Panc1 (cell line): ENCODE measurements around the gene ZFHX3. TPM values are rescaled to one million over a fixed set of nuclear protein-coding genes. Genes with fewer than 3 reads are reported as not detected.

Experiments
- ATAC-seq: fragments of 200-7000 bp; cut with Tn5 transposase; 2 replicates; pipeline ENCODE4 v1.9.1; 2020; ENCODE audit warnings: mild to moderate bottlenecking, moderate library complexity
- BruUV-seq: library from RNA; stranded (reverse); fragments of 400-500 nt; replicated peaks from 2 replicates; lab custom pipeline; 2021; lab: Mats Ljungman, UMichigan
- CTCF ChIA-PET: fragments of 300-600 bp; sonication (Branson Sonifier 250); formaldehyde crosslinking; loops from one replicate; lab custom pipeline; 2022; ENCODE audit warnings: antibody characterized with exemption; lab: Charles Lee
- POLR2A ChIA-PET: fragments of 300-600 bp; sonication (Branson Sonifier 250); formaldehyde crosslinking; loops from one replicate; lab custom pipeline; 2022; ENCODE audit warnings: antibody characterized with exemption; lab: Charles Lee
- DNase-seq: peaks from one replicate; pipeline ENCODE4 v3.0.0-alpha.2; 2010; ENCODE audit warnings: low read depth, low spot score
- H3K27ac ChIP-seq: 2 replicates; pipeline ENCODE4 v1.5.1; 2011; ENCODE audit warnings: mild to moderate bottlenecking, low read length, inconsistent platforms
- H3K27me3 ChIP-seq: fragments of 200-500 bp; sonication (Bioruptor generic); 2 replicates; pipeline ENCODE4 v1.6.0; 2014; ENCODE audit warnings: low read length, inconsistent platforms; ENCODE audit not compliant: control insufficient read depth, insufficient read depth
- H3K36me3 ChIP-seq: fragments of 200-500 bp; sonication (Bioruptor generic); 2 replicates; pipeline ENCODE4 v1.5.1; 2014; ENCODE audit warnings: inconsistent platforms, mild to moderate bottlenecking, low read length, moderate library complexity; ENCODE audit not compliant: control insufficient read depth, insufficient read depth
- H3K4me1 ChIP-seq: 2 replicates; pipeline ENCODE4 v1.5.1; 2011; ENCODE audit warnings: inconsistent platforms, mild to moderate bottlenecking, low read length, moderate library complexity; ENCODE audit not compliant: control insufficient read depth, insufficient read depth
- H3K4me3 ChIP-seq, 2 experiments: 2 replicates each; pipeline ENCODE4 v1.5.1; 2011 to 2012; ENCODE audit warnings: low read depth in 2 of 2, low read length in 2 of 2, mild to moderate bottlenecking in 2 of 2, inconsistent platforms in 1 of 2, moderate library complexity in 1 of 2
- H3K9me3 ChIP-seq: fragments of 200-500 bp; sonication (Bioruptor generic); 2 replicates; pipeline ENCODE4 v1.5.1; 2014; ENCODE audit warnings: low read depth, mild to moderate bottlenecking, inconsistent platforms, low read length, moderate library complexity; ENCODE audit not compliant: control insufficient read depth, insufficient read depth
- POLR2AphosphoS5 ChIP-seq: IDR thresholded peaks from 2 replicates; pipeline ENCODE4 v1.6.1; 2012; ENCODE audit warnings: mild to moderate bottlenecking, low read depth, low read length, moderate library complexity
- SIN3A ChIP-seq: IDR thresholded peaks from 2 replicates; pipeline ENCODE4 v1.6.1; 2012; ENCODE audit warnings: low read depth, mild to moderate bottlenecking, low read length, moderate library complexity, borderline replicate concordance; ENCODE audit not compliant: insufficient read depth
- TCF7L2 ChIP-seq: IDR thresholded peaks from 2 replicates; pipeline ENCODE4 v1.6.1; 2011; ENCODE audit warnings: mild to moderate bottlenecking, low read depth, low read length, inconsistent platforms
- in situ Hi-C: cut with HindIII; loops from 2 replicates; pipeline ENCODE4 v1.10.0; 2016; ENCODE audit warnings: low sequenced_read_pairs, low pct_unique_long_range_greater_than_20kb
- intact Hi-C: fragments of 100-400 bp; cut with micrococcal nuclease; formaldehyde crosslinking; loops from one replicate; pipeline ENCODE4 v1.10.0; 2022; ENCODE audit not compliant: unreplicated experiment
- total RNA-seq: library from RNA; stranded (reverse); gene quantifications from one replicate; pipeline ENCODE4 v1.2.1, GENCODE V29; 2021; ENCODE audit not compliant: unreplicated experiment
- TF ChIP-seq, protein P1 (sequence below), 2 experiments: IDR thresholded peaks; 2 replicates each; pipeline ENCODE4 v1.6.1; 2011 to 2012; ENCODE audit warnings: low read depth in 2 of 2, control low read depth in 1 of 2, low read length in 1 of 2, mild to moderate bottlenecking in 1 of 2, moderate library complexity in 1 of 2; ENCODE audit not compliant: insufficient read depth in 1 of 2
- TF ChIP-seq, protein P2 (sequence below): fragments of 450-650 bp; IDR thresholded peaks from 2 replicates; pipeline ENCODE4 v1.5.1; 2017; ENCODE audit warnings: mild to moderate bottlenecking

Gene ZFHX3
- total RNA-seq, 1 experiment from 2014 or later = 7.1 TPM

DNA sequence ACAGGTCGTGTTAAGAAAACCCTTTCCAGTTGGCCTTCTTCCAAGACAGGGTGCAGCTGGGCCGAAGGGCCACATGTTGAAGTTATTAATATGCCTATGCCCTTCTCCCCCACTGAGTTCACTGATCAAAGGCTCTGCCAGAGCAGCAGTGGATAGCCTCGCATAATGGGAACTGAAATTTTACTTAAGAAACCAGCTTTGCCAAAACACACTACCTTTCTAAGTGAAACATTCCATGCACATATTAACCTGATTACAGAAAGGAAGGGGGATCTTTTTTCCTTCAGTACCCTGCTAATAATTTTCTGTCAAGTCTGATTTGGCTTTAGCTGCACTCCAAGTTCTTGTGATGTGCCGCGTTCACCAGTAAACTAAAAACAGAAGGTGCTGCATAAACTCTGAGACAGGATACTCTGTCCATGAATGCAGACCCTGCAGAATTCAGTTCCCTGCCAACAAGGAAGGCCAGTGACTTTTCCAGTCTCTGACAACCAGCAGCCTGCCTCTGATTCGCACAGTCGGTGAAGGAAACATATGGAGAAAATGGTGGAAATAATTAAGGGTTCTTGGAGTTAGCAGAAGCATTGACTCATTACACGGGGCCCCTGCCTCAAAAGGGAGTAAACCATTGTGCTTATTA is 283.8 kb downstream of the ZFHX3 start:
- TF ChIP-seq, protein P1, sequence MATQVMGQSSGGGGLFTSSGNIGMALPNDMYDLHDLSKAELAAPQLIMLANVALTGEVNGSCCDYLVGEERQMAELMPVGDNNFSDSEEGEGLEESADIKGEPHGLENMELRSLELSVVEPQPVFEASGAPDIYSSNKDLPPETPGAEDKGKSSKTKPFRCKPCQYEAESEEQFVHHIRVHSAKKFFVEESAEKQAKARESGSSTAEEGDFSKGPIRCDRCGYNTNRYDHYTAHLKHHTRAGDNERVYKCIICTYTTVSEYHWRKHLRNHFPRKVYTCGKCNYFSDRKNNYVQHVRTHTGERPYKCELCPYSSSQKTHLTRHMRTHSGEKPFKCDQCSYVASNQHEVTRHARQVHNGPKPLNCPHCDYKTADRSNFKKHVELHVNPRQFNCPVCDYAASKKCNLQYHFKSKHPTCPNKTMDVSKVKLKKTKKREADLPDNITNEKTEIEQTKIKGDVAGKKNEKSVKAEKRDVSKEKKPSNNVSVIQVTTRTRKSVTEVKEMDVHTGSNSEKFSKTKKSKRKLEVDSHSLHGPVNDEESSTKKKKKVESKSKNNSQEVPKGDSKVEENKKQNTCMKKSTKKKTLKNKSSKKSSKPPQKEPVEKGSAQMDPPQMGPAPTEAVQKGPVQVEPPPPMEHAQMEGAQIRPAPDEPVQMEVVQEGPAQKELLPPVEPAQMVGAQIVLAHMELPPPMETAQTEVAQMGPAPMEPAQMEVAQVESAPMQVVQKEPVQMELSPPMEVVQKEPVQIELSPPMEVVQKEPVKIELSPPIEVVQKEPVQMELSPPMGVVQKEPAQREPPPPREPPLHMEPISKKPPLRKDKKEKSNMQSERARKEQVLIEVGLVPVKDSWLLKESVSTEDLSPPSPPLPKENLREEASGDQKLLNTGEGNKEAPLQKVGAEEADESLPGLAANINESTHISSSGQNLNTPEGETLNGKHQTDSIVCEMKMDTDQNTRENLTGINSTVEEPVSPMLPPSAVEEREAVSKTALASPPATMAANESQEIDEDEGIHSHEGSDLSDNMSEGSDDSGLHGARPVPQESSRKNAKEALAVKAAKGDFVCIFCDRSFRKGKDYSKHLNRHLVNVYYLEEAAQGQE (IDR thresholded peaks at IDR 0.05; ENCODE audit: insufficient read depth in 1 of 2, low read depth in 2 of 2, low read length in 1 of 2) = no peak
- no peak for TF ChIP-seq SIN3A
- TF ChIP-seq POLR2AphosphoS5 = no peak
- TF ChIP-seq, protein P2, sequence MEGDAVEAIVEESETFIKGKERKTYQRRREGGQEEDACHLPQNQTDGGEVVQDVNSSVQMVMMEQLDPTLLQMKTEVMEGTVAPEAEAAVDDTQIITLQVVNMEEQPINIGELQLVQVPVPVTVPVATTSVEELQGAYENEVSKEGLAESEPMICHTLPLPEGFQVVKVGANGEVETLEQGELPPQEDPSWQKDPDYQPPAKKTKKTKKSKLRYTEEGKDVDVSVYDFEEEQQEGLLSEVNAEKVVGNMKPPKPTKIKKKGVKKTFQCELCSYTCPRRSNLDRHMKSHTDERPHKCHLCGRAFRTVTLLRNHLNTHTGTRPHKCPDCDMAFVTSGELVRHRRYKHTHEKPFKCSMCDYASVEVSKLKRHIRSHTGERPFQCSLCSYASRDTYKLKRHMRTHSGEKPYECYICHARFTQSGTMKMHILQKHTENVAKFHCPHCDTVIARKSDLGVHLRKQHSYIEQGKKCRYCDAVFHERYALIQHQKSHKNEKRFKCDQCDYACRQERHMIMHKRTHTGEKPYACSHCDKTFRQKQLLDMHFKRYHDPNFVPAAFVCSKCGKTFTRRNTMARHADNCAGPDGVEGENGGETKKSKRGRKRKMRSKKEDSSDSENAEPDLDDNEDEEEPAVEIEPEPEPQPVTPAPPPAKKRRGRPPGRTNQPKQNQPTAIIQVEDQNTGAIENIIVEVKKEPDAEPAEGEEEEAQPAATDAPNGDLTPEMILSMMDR = no peak
- no peak for TF ChIP-seq TCF7L2
- BruUV-seq = no TSS peak
- DNase-seq (no peak), ATAC-seq (no peak)
- ChIA-PET POLR2A (no interaction called here), CTCF (no interaction called here)
- no peak overlapping the region for H3K4me3 ChIP-seq
- H3K27ac ChIP-seq = no peak overlapping the region
- no peaks in the 10 kb centered on the region for H3K36me3 ChIP-seq
- no peaks in the 10 kb centered on the region for H3K9me3 ChIP-seq
- in situ Hi-C loops = no loop called here
- no peaks in the 10 kb centered on the region for H3K27me3 ChIP-seq
- H3K4me1 ChIP-seq = no peaks in the 10 kb centered on the region
- intact Hi-C loops = no loop called here

DNA sequence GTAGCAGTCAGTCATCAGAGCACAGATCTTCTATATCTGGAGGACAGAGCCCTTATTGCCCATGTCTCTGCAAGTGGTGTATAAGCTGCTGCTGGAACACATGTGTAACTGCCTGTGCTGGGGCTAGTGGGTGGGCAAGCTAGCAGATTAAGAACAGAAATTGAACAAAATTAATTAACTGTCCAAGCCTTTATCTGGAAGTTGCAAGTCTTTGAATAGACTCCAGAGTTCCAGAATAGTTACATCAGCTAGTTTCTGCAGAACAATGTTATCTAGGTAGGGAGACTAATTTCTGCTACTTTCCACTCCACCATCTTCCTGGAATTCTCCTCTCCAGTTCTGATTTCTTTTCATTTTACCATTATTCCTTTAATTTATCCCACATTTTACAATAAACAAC is 287.3 kb downstream of the ZFHX3 start:
- ChIA-PET CTCF (interaction anchor here (0.6 kb wide), 1 partner anchor 296 kb away, joined by 3 read pairs; no protein-coding TSS in a partner anchor), POLR2A (no interaction called here)
- Histone ChIP-seq H3K36me3 (no peaks in the 10 kb centered on the region), H3K4me1 (no peaks in the 10 kb centered on the region), H3K27ac (no peak overlapping the region), H3K27me3 (no peaks in the 10 kb centered on the region), H3K9me3 (no peaks in the 10 kb centered on the region), H3K4me3 (no peak overlapping the region)
- DNase-seq = no peak
- TF ChIP-seq SIN3A (no peak), TCF7L2 (no peak), POLR2AphosphoS5 (no peak)
- TF ChIP-seq, protein P1 (IDR thresholded peaks at IDR 0.05; ENCODE audit: insufficient read depth in 1 of 2, low read depth in 2 of 2, low read length in 1 of 2) = no peak
- TF ChIP-seq, protein P2 = no peak
- in situ Hi-C loops = no loop called here
- intact Hi-C loops = no loop called here
- ATAC-seq = no peak
- BruUV-seq = no TSS peak
